Right renal pelvis (tissue), 4 donors: ENCODE data around the gene EFNA2. TPM values are rescaled to one million over a fixed set of nuclear protein-coding genes. Genes with fewer than 3 reads are reported as not detected.

ENCODE experiments used
- DNase-seq, 4 donors: peaks; one replicate each; pipeline ENCODE4 v3.0.0-alpha.2; 2013; ENCODE audit warnings: low read depth in 4 of 4, low spot score in 3 of 4, missing footprints in 1 of 4
- polyA plus RNA-seq, 4 donors: library from polyadenylated mRNA; unstranded; fragments of 120-200 nt; gene quantifications; one replicate each; pipeline ENCODE4 v1.2.1, GENCODE V29; 2013; ENCODE audit not compliant: insufficient read length in 4 of 4

The EFNA2 gene
- polyA plus RNA-seq, 4 donors: 1.6 to 4.0 (median 2.1) TPM

DNA sequence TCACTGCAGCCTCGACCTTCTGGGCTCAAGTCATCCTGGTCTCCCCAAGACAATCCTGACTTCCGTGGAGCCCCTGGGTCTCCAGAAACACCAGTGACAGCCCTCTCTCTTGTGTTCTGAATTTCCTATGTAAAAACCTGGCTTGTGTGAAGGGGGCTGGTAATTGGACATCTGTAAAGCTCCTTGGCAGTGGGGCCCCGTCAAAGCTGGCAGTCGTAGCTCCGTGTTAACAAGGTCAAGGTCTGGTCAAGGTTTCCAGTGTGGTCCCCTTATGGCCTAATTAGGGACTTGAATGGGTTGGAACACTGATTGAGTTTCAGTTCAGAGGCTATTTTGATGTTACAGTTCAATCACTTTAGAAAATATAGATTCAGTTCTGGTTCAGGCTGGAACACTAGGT is 65.2 kb downstream of the EFNA2 start:
- no peak for DNase-seq

Other genes starting within 250 kb of the EFNA2 start
- 1 to 10 TPM; 6.2 to 8.9 (median 7.6) TPM for gene ABCA7, start 245.8 kb upstream of the EFNA2 start, polyA plus RNA-seq
- 10 to 100 TPM in 1 of 4 donors, 1 to 10 TPM in 3; 9.3 to 12.8 (median 9.7) TPM for gene ARHGAP45, start 218.7 kb upstream of the EFNA2 start, polyA plus RNA-seq
- 100 to 1,000 TPM; 134 to 181 (median 142) TPM for gene POLR2E, start 190.5 kb upstream of the EFNA2 start, polyA plus RNA-seq
- gene GPX4, start 181.9 kb upstream of the EFNA2 start, polyA plus RNA-seq: 100 to 1,000 TPM; 242 to 321 (median 252) TPM
- 10 to 100 TPM; 11.8 to 23.5 (median 14.0) TPM for gene SBNO2, start 111.6 kb upstream of the EFNA2 start, polyA plus RNA-seq
- gene STK11, start 80.1 kb upstream of the EFNA2 start, polyA plus RNA-seq: 10 to 100 TPM; 50.1 to 65.9 (median 53.3) TPM
- gene CBARP, start 47.9 kb upstream of the EFNA2 start, polyA plus RNA-seq: 1 to 10 TPM; 1.6 to 5.3 (median 1.7) TPM
- 100 to 1,000 TPM in 2 of 4 donors, 10 to 100 TPM in 2; 85.5 to 156 (median 99.3) TPM for gene ATP5F1D, start 44.1 kb upstream of the EFNA2 start, polyA plus RNA-seq
- gene MIDN, start 37.3 kb upstream of the EFNA2 start, polyA plus RNA-seq: 10 to 100 TPM; 50.1 to 66.0 (median 52.7) TPM
- gene CIRBP, start 16.5 kb upstream of the EFNA2 start, polyA plus RNA-seq: 100 to 1,000 TPM; 713 to 749 (median 717) TPM
- gene FAM174C, start 10.3 kb upstream of the EFNA2 start, polyA plus RNA-seq: 10 to 100 TPM; 18.7 to 30.6 (median 19.8) TPM
- gene NDUFS7, start 98.0 kb downstream of the EFNA2 start, polyA plus RNA-seq: 100 to 1,000 TPM in 1 of 4 donors, 10 to 100 TPM in 3; 50.1 to 105 (median 55.7) TPM
- gene GAMT, start 115.7 kb downstream of the EFNA2 start, polyA plus RNA-seq: 10 to 100 TPM; 26.9 to 49.8 (median 30.8) TPM
- 10 to 100 TPM; 77.5 to 89.8 (median 83.4) TPM for gene DAZAP1, start 121.7 kb downstream of the EFNA2 start, polyA plus RNA-seq
- 100 to 1,000 TPM; 509 to 913 (median 548) TPM for gene RPS15, start 152.5 kb downstream of the EFNA2 start, polyA plus RNA-seq
- gene APC2, start 164.2 kb downstream of the EFNA2 start, polyA plus RNA-seq: 1 to 10 TPM in 3 of 4 donors, under 1 TPM in 1; 0.97 to 1.8 (median 1.5) TPM
- 10 to 100 TPM; 22.3 to 38.3 (median 25.8) TPM for gene C19orf25, start 193.3 kb downstream of the EFNA2 start, polyA plus RNA-seq
- 1 to 10 TPM; 3.4 to 7.9 (median 5.1) TPM for gene PCSK4, start 204.5 kb downstream of the EFNA2 start, polyA plus RNA-seq
- gene REEP6, start 205.3 kb downstream of the EFNA2 start, polyA plus RNA-seq: 10 to 100 TPM in 3 of 4 donors, 1 to 10 TPM in 1; 9.9 to 31.5 (median 17.0) TPM
- gene ADAMTSL5, start 227.1 kb downstream of the EFNA2 start, polyA plus RNA-seq: 1 to 10 TPM in 2 of 4 donors, under 1 TPM in 2; 0.24 to 1.5 (median 0.80) TPM
- gene PLK5, start 238.2 kb downstream of the EFNA2 start, polyA plus RNA-seq: under 1 TPM; 0.13 to 0.36 (median 0.16) TPM